ENCODE data around the gene LY6G5C. TPM values are rescaled to one million over a fixed set of nuclear protein-coding genes. Genes with fewer than 3 reads are reported as not detected.

LY6G5C gene
- total and polyA plus RNA-seq, 2 of the 13 experiments (the other 11 are each of a cell fraction or from before 2014, with no cell fraction given) = 0.33 to 0.55 TPM

- TF ChIP-seq ZBTB14 (CRISPR knock-in tag; IDR thresholded peaks at IDR 0.05) (peak; percentile 78), HOMEZ (CRISPR knock-in tag; IDR thresholded peaks at IDR 0.05; ENCODE audit: low read depth) (no peak; the same call in 1 of the 2 replicates), MYC (CRISPR knock-in tag; IDR thresholded peaks at IDR 0.05; ENCODE audit: borderline replicate concordance) (peak; percentile 65; the same call in 1 of the 2 replicates), PATZ1 (CRISPR knock-in tag; IDR thresholded peaks at IDR 0.05) (peak; percentile 70), RCOR2 (CRISPR knock-in tag; IDR thresholded peaks at IDR 0.05) (no peak), IKZF4 (CRISPR knock-in tag; IDR thresholded peaks at IDR 0.05; ENCODE audit: borderline replicate concordance, low read depth, not compliant biosample characterization) (peak; percentile 85), ZNF263 (CRISPR knock-in tag; IDR thresholded peaks at IDR 0.05) (peak; percentile 63), ZSCAN20 (CRISPR knock-in tag; IDR thresholded peaks at IDR 0.05; ENCODE audit: borderline replicate concordance) (peak; percentile 95), CSRNP2 (CRISPR knock-in tag; conservative IDR thresholded peaks at IDR 0.05; ENCODE audit: low read depth) (no peak), GMEB2 (CRISPR knock-in tag; IDR thresholded peaks at IDR 0.05; ENCODE audit: low read depth) (no peak), KLF15 (CRISPR knock-in tag; IDR thresholded peaks at IDR 0.05; ENCODE audit: borderline replicate concordance) (peak; percentile 57; the same call in 1 of the 2 replicates), ZNF784 (CRISPR knock-in tag; IDR thresholded peaks at IDR 0.05; ENCODE audit: borderline replicate concordance) (peak; percentile 75; the same call in 1 of the 2 replicates), FOXK2 (IDR thresholded peaks at IDR 0.05) (no peak), ZNF251 (CRISPR knock-in tag; IDR thresholded peaks at IDR 0.05) (no peak), ARID2 (CRISPR knock-in tag; IDR thresholded peaks at IDR 0.05; ENCODE audit: borderline replicate concordance) (peak; percentile 80), RFX1 (IDR thresholded peaks at IDR 0.05) (no peak), EZH2 (conservative IDR thresholded peaks at IDR 0.05; ENCODE audit: low read depth, low read length) (no peak), EED (CRISPR knock-in tag; IDR thresholded peaks at IDR 0.05) (no peak), ZNF703 (CRISPR knock-in tag; IDR thresholded peaks at IDR 0.05; ENCODE audit: borderline replicate concordance) (no peak; the same call in 1 of the 2 replicates), NPAS2 (CRISPR knock-in tag; IDR thresholded peaks at IDR 0.05; ENCODE audit: borderline replicate concordance) (no peak)
These were observed 20.2 kb downstream of the LY6G5C start, which contains the start of gene C6orf47 (continued) for GRCh38 chr6:31660381-31661261.
